Measurements from ENCODE around the gene SEC61B. TPM values are rescaled to one million over a fixed set of nuclear protein-coding genes. Genes with fewer than 3 reads are reported as not detected.

SEC61B gene
- 84.4 and 164 TPM in 2 replicates for total RNA-seq (2014; rRNA removed; shearing (Covaris generic))

DNA sequence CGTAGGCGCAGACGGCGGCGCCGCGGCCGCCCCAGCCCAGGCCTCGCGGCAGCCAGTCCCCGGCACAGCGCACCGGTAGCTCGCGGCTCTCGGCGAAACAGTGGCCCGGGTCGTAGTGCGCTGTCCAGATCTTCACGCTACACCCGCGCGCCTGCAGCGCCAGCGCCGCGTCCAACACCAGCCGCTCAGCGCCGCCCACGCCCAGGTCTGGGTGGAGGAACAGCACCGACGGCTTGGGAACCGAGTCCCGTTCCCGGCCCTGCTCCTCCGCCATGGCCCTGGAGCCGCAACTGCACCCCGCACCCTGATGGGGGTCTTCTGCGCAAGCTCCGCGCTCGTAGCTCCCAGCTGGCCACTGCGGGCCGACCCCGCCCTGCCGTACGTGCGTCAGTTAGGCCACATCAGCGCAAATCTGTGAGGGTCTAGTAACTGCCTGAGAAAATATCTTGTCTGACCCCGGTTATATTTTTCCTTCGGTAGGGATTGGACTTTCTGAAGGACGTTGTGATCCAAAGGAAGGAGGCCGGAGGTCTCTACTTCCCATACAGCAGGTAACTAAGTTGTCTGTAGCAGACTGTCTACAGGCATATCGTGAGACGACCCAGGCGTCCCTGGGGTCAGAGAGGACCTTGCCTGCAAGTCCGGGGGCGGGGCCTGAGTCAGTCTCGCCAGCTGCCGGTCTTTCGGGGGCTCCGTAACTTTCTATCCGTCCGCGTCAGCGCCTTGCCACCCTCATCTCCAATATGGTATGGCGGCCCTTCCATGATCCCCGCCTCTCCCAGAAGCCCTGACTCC, at the start of gene SEC61B, which contains the start of gene ALG2:
Gene SEC61B (plus strand): TSS at position 662 of the 795 bp plus-strand sequence. CDS start 82 bp downstream, at position 744.
Gene ALG2 (minus strand): TSS at position 322 of the 795 bp plus-strand sequence. CDS start 48 bp downstream, at position 274.
- peak; percentile 94 for DNase-seq (ENCODE audit: low spot score)
- in situ Hi-C loops (cut with HindIII; ENCODE audit: low sequenced_read_pairs): no loop called here

DNA sequence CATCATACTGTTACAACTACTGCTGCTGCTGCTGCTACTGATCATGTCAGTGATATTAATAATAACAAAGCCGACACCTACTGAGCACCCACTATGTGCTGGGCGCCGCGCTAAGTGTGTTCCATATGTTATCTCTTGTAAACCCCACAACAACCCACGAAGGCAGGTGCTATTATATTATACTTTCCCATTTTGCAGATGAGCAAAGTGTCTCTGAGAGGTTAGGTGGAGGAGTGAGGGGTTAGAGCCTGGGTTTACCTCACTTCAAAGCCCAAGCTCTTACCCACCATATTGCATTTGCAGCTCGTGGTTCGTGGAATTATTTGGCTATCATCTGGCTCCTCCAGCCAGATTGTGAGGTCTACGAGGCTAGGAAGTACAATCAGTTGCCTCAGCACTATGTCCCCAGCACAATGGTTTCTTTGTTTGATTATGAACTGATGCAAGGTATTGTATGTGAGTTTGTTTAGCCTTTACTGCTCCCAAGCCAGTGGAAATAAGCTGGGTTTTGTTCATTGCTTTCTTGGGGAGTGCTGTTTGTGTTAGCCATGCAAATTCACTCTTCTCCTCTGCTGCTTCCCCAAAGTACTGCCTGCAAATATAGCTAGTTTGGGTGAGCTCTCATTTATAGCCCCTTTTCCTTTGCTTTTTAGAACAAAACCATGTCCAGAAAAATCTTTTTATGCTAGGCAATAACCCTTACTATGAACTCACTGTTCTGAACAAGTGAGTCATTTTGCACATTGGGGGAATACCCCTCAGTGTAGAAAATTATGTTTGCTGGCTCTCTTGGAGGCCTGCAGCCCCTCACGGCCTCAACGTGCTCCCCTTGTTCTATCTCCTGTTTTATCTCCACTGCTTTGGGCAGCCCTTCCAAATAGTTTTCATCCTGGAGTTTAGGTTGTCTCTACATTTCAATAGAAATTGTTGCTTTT, 48.2 kb upstream of the SEC61B start:
- DNase-seq (ENCODE audit: low spot score): no peak
- in situ Hi-C loops (cut with HindIII; ENCODE audit: low sequenced_read_pairs): no loop called here

- DNase-seq (ENCODE audit: low spot score): no peak
- in situ Hi-C loops (cut with HindIII; ENCODE audit: low sequenced_read_pairs): no loop called here
Measured at GRCh38 chr9:99176527-99177013, 45.5 kb upstream of the SEC61B start.

DNA sequence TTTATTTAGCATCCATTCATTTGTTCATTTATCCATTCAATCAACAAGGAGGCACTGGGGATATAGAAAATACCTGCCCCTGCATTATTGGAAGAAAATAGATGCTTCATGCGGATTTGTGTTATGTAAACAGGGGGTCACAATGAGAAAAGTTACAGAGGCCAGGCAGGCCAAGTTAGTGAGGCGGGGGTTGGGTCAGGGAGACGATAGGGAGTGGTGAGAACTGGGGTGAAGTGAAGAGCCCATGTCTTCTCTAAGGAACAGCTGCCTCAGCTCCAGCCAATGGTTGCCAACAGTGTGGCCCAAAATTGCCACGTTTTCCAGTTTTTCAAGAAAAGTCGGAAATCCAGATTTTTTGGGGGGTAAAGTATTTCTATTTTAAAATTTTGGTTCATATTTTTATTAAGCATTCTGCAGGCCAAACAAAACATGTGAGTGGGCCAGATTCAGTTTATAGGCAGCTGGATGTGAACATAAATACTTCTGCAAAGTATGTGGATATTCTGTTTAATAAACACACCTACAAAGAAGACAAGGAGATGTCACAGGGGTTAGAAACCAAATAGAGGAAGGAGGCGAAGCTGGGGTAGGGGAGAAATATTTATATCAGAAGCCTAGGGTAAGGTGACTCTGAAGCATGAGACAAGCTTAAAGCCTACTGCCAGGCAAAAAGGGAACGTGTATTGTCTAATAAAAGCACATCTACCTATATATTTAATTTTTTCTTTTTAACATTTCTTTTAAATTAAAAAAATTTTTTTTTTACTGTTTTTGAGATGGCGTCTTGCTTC, 44.3 kb upstream of the SEC61B start:
- no peak for DNase-seq (ENCODE audit: low spot score)
- in situ Hi-C loops (cut with HindIII; ENCODE audit: low sequenced_read_pairs): no loop called here

GRCh38 chr9:99178912-99179872, 42.9 kb upstream of the SEC61B start:
- no peak for DNase-seq (ENCODE audit: low spot score)

DNA sequence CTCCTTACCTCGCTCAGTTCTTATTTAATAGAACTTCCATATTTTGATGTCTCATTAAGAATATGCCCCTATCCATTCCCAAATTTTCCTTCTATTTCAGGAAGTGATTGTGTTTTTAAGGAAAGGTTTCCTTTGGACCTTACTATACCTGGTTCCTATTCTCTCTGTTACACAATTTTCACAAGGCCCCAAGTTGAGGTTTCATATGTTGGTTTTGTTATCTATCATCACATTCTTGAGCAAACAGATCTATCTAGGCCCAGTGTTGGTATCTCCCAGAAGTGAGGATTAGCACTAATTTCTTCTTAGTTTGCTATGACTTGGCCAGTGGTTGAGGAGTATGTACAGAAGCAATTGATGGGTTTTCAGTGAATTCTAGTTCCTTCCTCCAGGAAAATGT, 41.9 kb upstream of the SEC61B start:
- in situ Hi-C loops (cut with HindIII; ENCODE audit: low sequenced_read_pairs): no loop called here
- DNase-seq (ENCODE audit: low spot score): no peak

More at GRCh38 chr9:99178912-99179872, 42.9 kb upstream of the SEC61B start:
- in situ Hi-C loops (cut with HindIII; ENCODE audit: low sequenced_read_pairs): no loop called here

DNA sequence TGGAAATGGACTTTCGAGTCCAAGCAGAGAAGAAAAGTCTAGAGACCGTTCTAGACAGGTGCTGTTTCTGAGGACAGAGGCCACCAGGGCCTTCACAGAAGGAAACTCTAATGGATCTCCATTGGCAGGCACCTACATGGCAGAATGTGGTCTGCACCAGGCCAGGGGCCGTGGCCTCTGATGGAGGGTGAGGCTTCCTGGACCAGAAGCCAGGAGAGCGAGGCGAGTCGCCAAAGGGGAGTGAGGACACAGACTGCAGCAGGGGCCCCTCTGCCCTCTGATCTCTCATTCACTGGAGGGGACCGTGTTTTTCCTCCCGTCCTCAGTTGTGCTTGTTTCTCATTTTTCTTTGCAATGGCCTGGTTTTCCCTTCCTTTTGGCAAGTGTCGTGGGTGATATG, 41.4 kb upstream of the SEC61B start:
- in situ Hi-C loops (cut with HindIII; ENCODE audit: low sequenced_read_pairs): no loop called here

GRCh38 chr9:99181206-99181605, 40.9 kb upstream of the SEC61B start:
- no peak for DNase-seq (ENCODE audit: low spot score)
- in situ Hi-C loops (cut with HindIII; ENCODE audit: low sequenced_read_pairs): no loop called here

More for the DNA sequence above, 41.4 kb upstream of the SEC61B start:
- DNase-seq (ENCODE audit: low spot score): no peak

GRCh38 chr9:99181621-99182020, 40.5 kb upstream of the SEC61B start:
- in situ Hi-C loops (cut with HindIII; ENCODE audit: low sequenced_read_pairs): no loop called here
- no peak for DNase-seq (ENCODE audit: low spot score)

- DNase-seq (ENCODE audit: low spot score): no peak
- in situ Hi-C loops (cut with HindIII; ENCODE audit: low sequenced_read_pairs): no loop called here
Measured at GRCh38 chr9:99182356-99182755, 39.7 kb upstream of the SEC61B start.

DNA sequence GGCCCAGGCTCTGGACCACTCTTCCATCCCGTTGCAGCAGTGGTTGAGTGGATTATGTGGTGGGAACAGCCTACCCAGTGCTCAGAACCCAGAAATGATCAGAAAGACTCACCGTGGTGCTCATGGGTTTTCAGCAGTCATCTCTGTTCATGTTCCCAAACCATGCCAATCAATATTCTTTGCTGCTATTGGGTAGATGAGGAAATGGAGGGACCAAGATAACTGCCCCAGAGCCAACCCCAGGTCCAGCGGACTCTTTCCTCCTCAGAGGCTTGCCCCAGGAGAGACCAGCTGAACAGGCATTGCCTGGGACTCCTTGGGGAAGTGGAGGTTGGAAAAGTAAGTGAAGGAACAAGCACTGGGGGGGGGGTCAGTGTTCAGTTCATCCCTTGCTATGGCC, 38.5 kb upstream of the SEC61B start:
- no peak for DNase-seq (ENCODE audit: low spot score)
- in situ Hi-C loops (cut with HindIII; ENCODE audit: low sequenced_read_pairs): no loop called here

GRCh38 chr9:99184110-99184474, 38.0 kb upstream of the SEC61B start:
- DNase-seq (ENCODE audit: low spot score): no peak
- in situ Hi-C loops (cut with HindIII; ENCODE audit: low sequenced_read_pairs): no loop called here

- peak; percentile 95 for DNase-seq (ENCODE audit: low spot score)
- in situ Hi-C loops (cut with HindIII; ENCODE audit: low sequenced_read_pairs): no loop called here
Measured at GRCh38 chr9:99184475-99185347, 37.4 kb upstream of the SEC61B start.

- in situ Hi-C loops (cut with HindIII; ENCODE audit: low sequenced_read_pairs): no loop called here
- no peak for DNase-seq (ENCODE audit: low spot score)
Measured at GRCh38 chr9:99185348-99185632, 36.8 kb upstream of the SEC61B start.

GRCh38 chr9:99185934-99186333, 36.1 kb upstream of the SEC61B start:
- in situ Hi-C loops (cut with HindIII; ENCODE audit: low sequenced_read_pairs): no loop called here

DNA sequence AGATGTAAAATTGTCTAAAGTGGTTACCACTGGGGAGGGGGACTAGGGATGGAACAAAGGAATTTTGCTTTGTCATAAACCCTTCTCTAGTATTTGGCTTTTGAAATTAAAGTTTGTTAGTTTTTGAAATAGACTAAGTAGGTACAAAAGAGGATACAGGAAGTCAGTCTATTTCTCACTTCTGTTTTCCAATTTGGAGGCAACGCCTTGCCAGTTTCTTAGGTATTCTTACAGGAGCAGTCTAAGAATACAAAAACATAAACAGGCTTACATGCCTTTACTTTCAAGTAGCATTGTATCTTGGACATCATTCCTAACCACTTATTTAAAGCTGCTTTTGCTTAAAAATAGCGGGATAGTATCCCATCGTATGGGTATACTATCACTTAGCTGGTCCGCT, 34.8 kb upstream of the SEC61B start:
- DNase-seq (ENCODE audit: low spot score): no peak
- in situ Hi-C loops (cut with HindIII; ENCODE audit: low sequenced_read_pairs): no loop called here

More at GRCh38 chr9:99185934-99186333, 36.1 kb upstream of the SEC61B start:
- peak; percentile 71 for DNase-seq (ENCODE audit: low spot score)

- no peak for DNase-seq (ENCODE audit: low spot score)
- in situ Hi-C loops (cut with HindIII; ENCODE audit: low sequenced_read_pairs): no loop called here
Measured at GRCh38 chr9:99189186-99189585, 32.9 kb upstream of the SEC61B start.

Data from G401 (cell line).